HCT116 (cell line): Measurements from ENCODE around the gene ASB7. TPM values are rescaled to one million over a fixed set of nuclear protein-coding genes. Genes with fewer than 3 reads are reported as not detected.

Experiments
- ATAC-seq: fragments of 200-7000 bp; cut with Tn5 transposase; 2 replicates; pipeline ENCODE4 v1.9.1; 2020; ENCODE audit warnings: mild to moderate bottlenecking, moderate library complexity
- BruUV-seq: library from RNA; stranded (reverse); fragments of 400-500 nt; replicated peaks from 2 replicates; lab custom pipeline; 2021; lab: Mats Ljungman, UMichigan
- CTCF ChIA-PET: fragments of 300-600 bp; sonication (Branson Sonifier 250); formaldehyde crosslinking; loops from one replicate; lab custom pipeline; 2021; ENCODE audit warnings: antibody characterized with exemption; lab: Charles Lee
- POLR2A ChIA-PET: fragments of 300-600, 350-600 bp; sonication (Branson Sonifier 250); formaldehyde crosslinking; loops from one replicate; lab custom pipeline; 2021; ENCODE audit warnings: antibody characterized with exemption; lab: Charles Lee
- RAD21 ChIA-PET, 2 experiments: fragments of 300-600 bp; sonication (Branson Sonifier 250); formaldehyde crosslinking; loops; one replicate each; lab custom pipeline; 2023; ENCODE audit warnings: low total read pairs in 2 of 2; ENCODE audit not compliant: uncharacterized antibody in 2 of 2, unreplicated experiment in 2 of 2, low non-redundant PET in 1 of 2; lab: Charles Lee
- DNase-seq: peaks from one replicate; pipeline ENCODE4 v3.0.0-alpha.2; 2010; ENCODE audit warnings: low read depth, low spot score
- H2AFZ ChIP-seq: fragments of 200-600 bp; shearing (Covaris generic), sonication (generic); 2 replicates; pipeline ENCODE4 v1.6.1; 2017; ENCODE audit warnings: low read depth, mixed run types, mixed read lengths, antibody characterized with exemption, low read length; ENCODE audit not compliant: poor library complexity, severe bottlenecking
- H3K27ac ChIP-seq: 2 replicates; pipeline ENCODE4 v1.5.1; 2012; ENCODE audit warnings: low read depth, low read length
- H3K27me3 ChIP-seq: fragments of 200-600 bp; sonication (generic); 2 replicates; pipeline ENCODE4 v1.6.1; 2016; ENCODE audit warnings: mixed run types, low read length, mixed read lengths; ENCODE audit not compliant: insufficient read depth
- H3K36me3 ChIP-seq, 2 experiments: fragments of 200-500 bp in 1 of 2; fragments of 200-600 bp in 1 of 2; sonication (Bioruptor generic) in 1 of 2; sonication (generic) in 1 of 2; 2 replicates each; pipeline versions ENCODE4 v1.5.1 to v1.6.1; 2014 to 2016; ENCODE audit warnings: low read length in 2 of 2, inconsistent platforms in 1 of 2, mixed read lengths in 1 of 2, mixed run types in 1 of 2; ENCODE audit not compliant: insufficient read depth in 2 of 2, control insufficient read depth in 1 of 2
- H3K4me1 ChIP-seq, 2 experiments: fragments of 200-600 bp in 1 of 2; sonication (generic) in 1 of 2; 2 replicates each; pipeline versions ENCODE4 v1.5.1 to v1.6.1; 2012 to 2017; ENCODE audit warnings: low read length in 2 of 2, inconsistent platforms in 1 of 2, mild to moderate bottlenecking in 1 of 2, mixed read lengths in 1 of 2, mixed run types in 1 of 2, moderate library complexity in 1 of 2; ENCODE audit not compliant: insufficient read depth in 2 of 2, control insufficient read depth in 1 of 2
- H3K4me2 ChIP-seq: fragments of 200-600 bp; sonication (generic); 2 replicates; pipeline ENCODE4 v1.6.1; 2017; ENCODE audit warnings: mixed run types, low read length, mixed read lengths
- H3K4me3 ChIP-seq, 2 experiments: fragments of 200-600 bp in 1 of 2; sonication (generic) in 1 of 2; replicated peaks in 1 of 2; 2 replicates each; pipeline ENCODE4 v1.5.1; 2011 to 2016; ENCODE audit warnings: low read length in 2 of 2, control low read depth in 1 of 2, low read depth in 1 of 2, mild to moderate bottlenecking in 1 of 2, mixed read lengths in 1 of 2, mixed run types in 1 of 2
- H3K79me2 ChIP-seq: fragments of 200-600 bp; sonication (generic); 2 replicates; pipeline ENCODE4 v1.6.1; 2017; ENCODE audit warnings: mild to moderate bottlenecking, mixed run types, low read length, moderate library complexity, mixed read lengths; ENCODE audit not compliant: insufficient read depth
- H3K9ac ChIP-seq: fragments of 200-600 bp; sonication (generic); 2 replicates; pipeline ENCODE4 v1.6.1; 2016; ENCODE audit warnings: low read length, mixed read lengths
- H3K9me2 ChIP-seq: fragments of 200-600 bp; sonication (generic), shearing (Covaris generic); 2 replicates; pipeline ENCODE4 v1.6.1; 2017; ENCODE audit warnings: mixed run types, mild to moderate bottlenecking, moderate library complexity; ENCODE audit not compliant: insufficient read depth
- H3K9me3 ChIP-seq, 2 experiments: fragments of 200-500 bp in 1 of 2; fragments of 200-600 bp in 1 of 2; sonication (Bioruptor generic) in 1 of 2; sonication (generic) in 1 of 2; 2 replicates each; pipeline ENCODE4 v1.6.1; 2014 to 2017; ENCODE audit warnings: low read length in 2 of 2, mixed read lengths in 2 of 2, inconsistent platforms in 1 of 2, low read depth in 1 of 2, mild to moderate bottlenecking in 1 of 2, mixed run types in 1 of 2, moderate library complexity in 1 of 2; ENCODE audit not compliant: control insufficient read depth in 1 of 2, insufficient read depth in 1 of 2
- H4K20me1 ChIP-seq: fragments of 200-600 bp; sonication (generic), shearing (Covaris generic); 2 replicates; pipeline ENCODE4 v1.6.1; 2017; ENCODE audit warnings: mixed run types, mild to moderate bottlenecking, moderate library complexity; ENCODE audit not compliant: insufficient read depth
- EZH2 ChIP-seq: fragments of 200-600 bp; sonication (generic); IDR thresholded peaks from 2 replicates; pipeline ENCODE4 v1.6.1; 2017; ENCODE audit warnings: antibody characterized with exemption, mixed run types
- FOSL1 ChIP-seq: IDR thresholded peaks from 2 replicates; pipeline ENCODE4 v1.6.1; 2012; ENCODE audit warnings: low read depth
- JUND ChIP-seq: IDR thresholded peaks from 2 replicates; pipeline ENCODE4 v1.6.1; 2012
- POLR2A ChIP-seq: IDR thresholded peaks from 2 replicates; pipeline ENCODE4 v1.7.0; 2011; ENCODE audit warnings: borderline replicate concordance; ENCODE audit not compliant: insufficient read depth, insufficient read length; ENCODE audit errors: extremely low read depth
- RAD21 ChIP-seq: IDR thresholded peaks from 2 replicates; pipeline ENCODE4 v1.6.1; 2012; ENCODE audit warnings: low read depth, mild to moderate bottlenecking
- TCF7L2 ChIP-seq: IDR thresholded peaks from 2 replicates; pipeline ENCODE4 v1.7.0; 2011; ENCODE audit warnings: borderline replicate concordance, inconsistent platforms; ENCODE audit not compliant: insufficient read depth, insufficient read length; ENCODE audit errors: extremely low read depth
- YY1 ChIP-seq: IDR thresholded peaks from 2 replicates; pipeline ENCODE4 v1.6.1; 2011; ENCODE audit warnings: low read length, low read depth, moderate library complexity, mild to moderate bottlenecking; ENCODE audit not compliant: insufficient replicate concordance; ENCODE audit errors: extremely low read depth
- ZBTB33 ChIP-seq: IDR thresholded peaks from 2 replicates; pipeline ENCODE4 v1.6.1; 2011; ENCODE audit warnings: mild to moderate bottlenecking, low read length, moderate library complexity; ENCODE audit not compliant: insufficient replicate concordance; ENCODE audit errors: extremely low read depth
- ZFX ChIP-seq: fragments of 450-650 bp; IDR thresholded peaks from 2 replicates; pipeline ENCODE4 v1.6.1; 2017
- intact Hi-C: fragments of 100-400 bp; cut with micrococcal nuclease; formaldehyde crosslinking; loops from 2 replicates; pipeline ENCODE4 v1.10.0; 2022
- total RNA-seq: library from RNA; stranded (reverse); gene quantifications from one replicate; pipeline ENCODE4 v1.2.1, GENCODE V29; 2021; ENCODE audit not compliant: unreplicated experiment

Gene ASB7
- total RNA-seq, 1 experiment from 2014 or later, result 16.6 TPM

- intact Hi-C loops, result no loop called here
- ChIA-PET RAD21 (no interaction called here), POLR2A (no interaction called here), CTCF (no interaction called here)
- ATAC-seq (no peak), DNase-seq (no peak)
- Histone ChIP-seq H3K9me3 (no peaks in the 10 kb centered on the region), H3K27ac (no peak overlapping the region), H3K4me1 (peaks cover 0 to 3% of the 10 kb centered on the region in 2 experiments; a peak in 1 of 4 replicates), H3K79me2 (no peaks in the 10 kb centered on the region), H3K36me3 (no peaks in the 10 kb centered on the region), H3K4me2 (no peak overlapping the region), H3K27me3 (no peaks in the 10 kb centered on the region), H3K4me3 (no peak overlapping the region), H4K20me1 (no peaks in the 10 kb centered on the region), H3K9me2 (no peaks in the 10 kb centered on the region), H3K9ac (no peak overlapping the region), H2AFZ (no peak overlapping the region)
- no TSS peak for BruUV-seq
- TF ChIP-seq ZFX (no peak), JUND (no peak), YY1 (no peak), FOSL1 (no peak), TCF7L2 (no peak), RAD21 (no peak), POLR2A (no peak), EZH2 (no peak), ZBTB33 (no peak)
Measured at GRCh38 chr15:100693451-100693850, 91.1 kb downstream of the ASB7 start.
